ENCODE results near the gene POU2F1. TPM values are rescaled to one million over a fixed set of nuclear protein-coding genes. Genes with fewer than 3 reads are reported as not detected.

POU2F1 gene
- polyA plus RNA-seq, 1 donor from 2014 or later = 10.9 TPM

- H3K9me3 ChIP-seq (ENCODE audit: low read length) = no peaks in the 10 kb centered on the region
- H3K27ac ChIP-seq (ENCODE audit: low read length) = no peak overlapping the region
- H3K9ac ChIP-seq (ENCODE audit: low read length) = no peak overlapping the region
- no peaks in the 10 kb centered on the region for H3F3A ChIP-seq (ENCODE audit: insufficient read depth, low read length, poor library complexity, severe bottlenecking)
- no peaks in the 10 kb centered on the region for H3K79me2 ChIP-seq (replicated peaks; ENCODE audit: insufficient read depth, low read length)
- TF ChIP-seq TAF1 (IDR thresholded peaks at IDR 0.05; ENCODE audit: low read depth) = no peak
- no peak for TF ChIP-seq MXI1 (conservative IDR thresholded peaks at IDR 0.05; ENCODE audit: poor library complexity, severe bottlenecking)
- no peak for TF ChIP-seq RAD21 (conservative IDR thresholded peaks at IDR 0.05)
- TF ChIP-seq EP300 (conservative IDR thresholded peaks at IDR 0.05; ENCODE audit: poor library complexity, severe bottlenecking) = no peak
- no peak for TF ChIP-seq CTCF (IDR thresholded peaks at IDR 0.05; ENCODE audit: poor library complexity, severe bottlenecking)
- no peak overlapping the region for H2AFZ ChIP-seq (ENCODE audit: low read depth, low read length)
- no peaks in the 10 kb centered on the region for H3K36me3 ChIP-seq (ENCODE audit: insufficient read depth, low read length)
- H3K4me2 ChIP-seq (ENCODE audit: low read length) = no peak overlapping the region
- H3K9me2 ChIP-seq (ENCODE audit: insufficient read depth, low read length) = no peaks in the 10 kb centered on the region
- H4K20me1 ChIP-seq (ENCODE audit: insufficient read depth) = no peaks in the 10 kb centered on the region
- H3K27me3 ChIP-seq (ENCODE audit: insufficient read depth, low read depth, low read length) = no peaks in the 10 kb centered on the region
- no peak overlapping the region for H3K4me3 ChIP-seq (ENCODE audit: low read length)
Observed at GRCh38 chr1:167173516-167174184, 47.0 kb upstream of the POU2F1 start.

DNA sequence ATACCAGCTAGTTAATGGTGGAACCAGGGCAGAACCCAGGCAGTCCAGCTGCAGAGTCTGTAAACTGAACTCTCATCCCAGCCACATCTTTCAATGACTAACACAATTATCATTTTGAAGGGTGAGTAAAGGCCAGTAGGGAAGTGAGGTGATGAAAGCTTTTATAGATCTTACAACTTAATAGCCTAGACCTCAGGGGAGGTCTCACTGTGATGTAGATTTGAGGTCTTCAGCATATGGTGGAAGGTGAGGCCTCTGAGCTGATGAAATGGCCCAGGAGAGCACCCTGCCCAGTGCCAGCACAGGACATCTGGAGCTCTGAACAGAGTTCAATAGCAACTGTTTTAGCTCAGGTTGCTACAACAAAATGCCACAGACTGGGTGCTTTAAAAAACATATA lies 44.8 kb upstream of the POU2F1 start:
- Histone ChIP-seq H3K9me2 (ENCODE audit: insufficient read depth, low read length) (no peaks in the 10 kb centered on the region), H3K79me2 (replicated peaks; ENCODE audit: insufficient read depth, low read length) (no peaks in the 10 kb centered on the region), H3K27ac (ENCODE audit: low read length) (no peak overlapping the region), H3K9ac (ENCODE audit: low read length) (no peak overlapping the region), H3K27me3 (ENCODE audit: insufficient read depth, low read depth, low read length) (no peaks in the 10 kb centered on the region), H3K4me2 (ENCODE audit: low read length) (no peak overlapping the region), H3F3A (ENCODE audit: insufficient read depth, low read length, poor library complexity, severe bottlenecking) (no peaks in the 10 kb centered on the region), H3K4me3 (ENCODE audit: low read length) (no peak overlapping the region), H3K9me3 (ENCODE audit: low read length) (no peaks in the 10 kb centered on the region), H3K36me3 (ENCODE audit: insufficient read depth, low read length) (no peaks in the 10 kb centered on the region), H2AFZ (ENCODE audit: low read depth, low read length) (no peak overlapping the region), H4K20me1 (ENCODE audit: insufficient read depth) (no peaks in the 10 kb centered on the region)
- TF ChIP-seq RAD21 (conservative IDR thresholded peaks at IDR 0.05) (no peak), SMC3 (conservative IDR thresholded peaks at IDR 0.05; ENCODE audit: poor library complexity) (no peak), MXI1 (conservative IDR thresholded peaks at IDR 0.05; ENCODE audit: poor library complexity, severe bottlenecking) (no peak), POLR2AphosphoS5 (IDR thresholded peaks at IDR 0.05) (no peak), EZH2 (IDR thresholded peaks at IDR 0.05; ENCODE audit: borderline replicate concordance, insufficient read depth, low read length, poor library complexity, severe bottlenecking) (no peak), CTCF (IDR thresholded peaks at IDR 0.05; ENCODE audit: poor library complexity, severe bottlenecking) (no peak), REST (IDR thresholded peaks at IDR 0.05; ENCODE audit: borderline replicate concordance) (no peak), TAF1 (IDR thresholded peaks at IDR 0.05; ENCODE audit: low read depth) (no peak)
